ENCODE data around the gene SHROOM4.

SHROOM4 gene

GRCh38 chrX:50776248-50776647, 37.7 kb downstream of the SHROOM4 start:
- DNase-seq, result no peak

GRCh38 chrX:50771382-50771781, 42.6 kb downstream of the SHROOM4 start:
- DNase-seq, result no peak

- DNase-seq, result no peak
These were observed 43.3 kb downstream of the SHROOM4 start for GRCh38 chrX:50770702-50771101.

GRCh38 chrX:50769389-50770063, 44.5 kb downstream of the SHROOM4 start:
- no peak for DNase-seq

GRCh38 chrX:50768801-50769200, 45.2 kb downstream of the SHROOM4 start:
- DNase-seq, result no peak

- no peak for DNase-seq
These were observed 48.0 kb downstream of the SHROOM4 start for GRCh38 chrX:50765986-50766385.

- DNase-seq, result no peak
These were observed 51.4 kb downstream of the SHROOM4 start for GRCh38 chrX:50762578-50762977.

- no peak for DNase-seq
These were observed 57.7 kb downstream of the SHROOM4 start for GRCh38 chrX:50756276-50756675.

GRCh38 chrX:50751091-50751490, 62.9 kb downstream of the SHROOM4 start:
- DNase-seq, result no peak

GRCh38 chrX:50747471-50747900, 66.5 kb downstream of the SHROOM4 start:
- no peak for DNase-seq

GRCh38 chrX:50736656-50737055, 77.3 kb downstream of the SHROOM4 start:
- no peak for DNase-seq

GRCh38 chrX:50726296-50726695, 87.7 kb downstream of the SHROOM4 start:
- DNase-seq, result no peak

GRCh38 chrX:50725310-50725709, 88.7 kb downstream of the SHROOM4 start:
- DNase-seq, result no peak

- no peak for DNase-seq
These were observed 91.0 kb downstream of the SHROOM4 start for GRCh38 chrX:50723006-50723405.

GRCh38 chrX:50721764-50722521, 92.1 kb downstream of the SHROOM4 start:
- no peak for DNase-seq

GRCh38 chrX:50719614-50720013, 94.4 kb downstream of the SHROOM4 start:
- no peak for DNase-seq

- no peak for DNase-seq
These were observed 95.2 kb downstream of the SHROOM4 start for GRCh38 chrX:50718776-50719175.

- no peak for DNase-seq
These were observed 97.3 kb downstream of the SHROOM4 start for GRCh38 chrX:50716706-50717105.

GRCh38 chrX:50712777-50713176, 101.2 kb downstream of the SHROOM4 start:
- no peak for DNase-seq

GRCh38 chrX:50711907-50712306, 102.1 kb downstream of the SHROOM4 start:
- DNase-seq, result no peak

- DNase-seq, result no peak
These were observed 105.9 kb downstream of the SHROOM4 start for GRCh38 chrX:50707955-50708699.

GRCh38 chrX:50707405-50707804, 106.6 kb downstream of the SHROOM4 start:
- no peak for DNase-seq

GRCh38 chrX:50705042-50705441, 109.0 kb downstream of the SHROOM4 start:
- DNase-seq, result no peak

GRCh38 chrX:50704360-50704759, 109.6 kb downstream of the SHROOM4 start:
- DNase-seq, result no peak

Data from CD4-positive, alpha-beta T cell treated with Interleukin-10 for 1 hour (primary cell).